Inferior parietal cortex (tissue), 1 donor: ENCODE measurements around the gene SV2B.

Experiments
- DNase-seq: peaks from one replicate; pipeline ENCODE4 v3.0.0-alpha.2; 2016; ENCODE audit errors: extremely low spot score

Gene SV2B

DNA sequence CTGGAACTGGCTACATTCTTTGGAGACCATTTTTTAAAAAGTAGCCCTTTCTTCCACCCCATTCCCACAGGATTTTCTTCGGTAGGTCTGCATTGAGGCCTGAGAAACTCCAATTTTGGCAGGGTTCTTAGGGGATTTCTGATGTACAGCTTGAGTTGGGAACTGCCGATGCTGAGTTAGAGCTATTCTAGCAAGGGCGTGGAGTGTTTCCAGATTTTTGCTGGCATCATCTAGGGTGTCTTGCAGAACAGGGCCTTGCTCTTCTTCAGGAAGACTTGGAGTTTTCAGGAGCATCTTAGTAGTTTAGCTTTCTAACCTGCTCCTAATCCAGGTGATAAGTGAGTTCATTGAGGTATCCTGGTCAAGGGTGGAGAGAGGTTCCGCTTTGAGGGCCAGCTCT is 41.0 kb downstream of the SV2B start:
- no peak for DNase-seq

- DNase-seq: no peak
These were observed 42.2 kb downstream of the SV2B start for GRCh38 chr15:91142106-91142744.

- DNase-seq: no peak
These were observed 42.9 kb downstream of the SV2B start for GRCh38 chr15:91142946-91143345.

DNA sequence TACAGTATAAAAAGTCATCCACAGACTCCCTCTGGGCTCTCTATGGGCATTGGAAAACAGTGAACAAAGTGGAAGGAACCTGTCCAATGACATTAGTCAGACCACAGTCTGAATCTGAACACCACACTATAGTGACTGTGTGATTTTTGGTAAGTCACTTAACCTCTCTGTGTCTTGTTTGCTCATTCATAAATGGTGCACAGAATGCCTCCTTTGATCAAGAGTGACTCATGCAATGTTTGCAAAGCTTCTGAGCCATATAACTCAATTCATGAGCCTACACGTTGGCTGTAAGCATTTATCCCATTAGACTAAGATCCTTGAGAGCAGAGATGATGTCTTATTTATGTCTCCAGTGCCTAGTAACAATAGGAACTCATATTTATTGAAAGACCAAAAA is 46.7 kb downstream of the SV2B start:
- DNase-seq: no peak

- DNase-seq: no peak
These were observed 48.2 kb downstream of the SV2B start for GRCh38 chr15:91148243-91148642.

DNA sequence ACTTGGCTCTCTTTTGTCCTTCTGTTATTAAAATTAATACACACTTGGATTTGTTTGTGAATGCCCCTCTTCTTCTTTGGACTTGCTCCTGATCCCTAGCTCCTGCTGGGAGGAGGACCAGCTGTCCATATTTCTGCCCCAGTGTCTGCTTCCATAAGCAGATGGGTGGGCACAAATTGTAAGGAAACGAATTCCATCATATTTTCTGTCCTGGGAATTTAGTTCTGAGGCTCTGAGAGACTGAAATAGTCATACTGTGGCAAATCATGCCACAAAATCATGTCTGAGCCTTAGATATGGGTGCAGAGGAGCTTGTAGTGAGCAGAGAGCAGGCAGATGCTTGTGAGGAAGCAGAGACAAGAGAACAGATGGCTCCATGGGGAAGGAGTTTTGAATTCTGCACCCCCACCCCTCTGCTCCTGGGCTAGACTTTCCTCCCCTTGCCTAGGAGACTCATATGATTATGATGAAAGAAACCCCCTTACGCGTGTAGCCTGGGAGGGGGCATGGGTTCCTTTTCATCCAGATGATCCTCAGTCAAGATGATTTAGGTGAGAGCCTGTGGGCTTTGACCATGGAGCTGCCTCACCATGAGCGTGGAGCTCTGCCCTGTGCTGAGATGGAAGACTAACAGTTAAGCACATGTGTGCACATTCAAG is 50.6 kb downstream of the SV2B start:
- DNase-seq: no peak

DNA sequence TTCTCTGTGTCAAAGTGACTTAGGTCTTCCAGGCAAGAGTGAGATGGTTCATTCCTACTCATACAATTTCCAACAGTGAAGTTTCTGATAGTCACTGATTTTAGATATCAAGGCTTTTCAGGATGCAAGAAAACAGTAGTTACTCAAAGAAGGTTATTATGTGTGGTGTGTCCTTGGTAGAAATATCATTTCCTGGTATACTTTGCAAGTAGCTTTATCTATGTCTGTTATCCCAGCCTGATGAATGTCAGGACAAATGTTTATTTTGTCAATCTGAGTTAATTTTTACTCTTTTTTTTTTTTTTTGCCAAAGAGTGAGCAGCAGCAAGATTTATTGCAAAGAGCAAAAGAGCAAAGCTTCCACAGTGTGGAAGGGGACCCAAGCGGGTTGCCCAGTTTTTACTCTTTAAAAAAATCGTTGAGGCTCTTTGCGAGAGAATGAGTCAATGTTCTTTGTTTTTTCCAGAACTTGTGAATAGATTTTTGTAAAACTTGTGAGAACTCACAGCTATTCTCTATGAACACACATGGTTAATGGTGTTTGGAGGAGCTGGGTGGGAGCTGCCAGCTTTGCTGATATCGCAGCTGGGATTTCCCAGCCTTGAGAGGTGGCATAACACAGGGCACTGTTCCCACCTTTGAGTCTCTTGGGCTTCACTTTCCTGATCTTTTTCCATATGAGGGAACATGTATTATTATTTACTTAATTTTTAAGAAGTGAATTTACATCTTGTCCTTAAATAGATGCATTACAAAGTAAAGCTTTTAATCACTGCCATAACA is 51.9 kb downstream of the SV2B start:
- DNase-seq: no peak

DNA sequence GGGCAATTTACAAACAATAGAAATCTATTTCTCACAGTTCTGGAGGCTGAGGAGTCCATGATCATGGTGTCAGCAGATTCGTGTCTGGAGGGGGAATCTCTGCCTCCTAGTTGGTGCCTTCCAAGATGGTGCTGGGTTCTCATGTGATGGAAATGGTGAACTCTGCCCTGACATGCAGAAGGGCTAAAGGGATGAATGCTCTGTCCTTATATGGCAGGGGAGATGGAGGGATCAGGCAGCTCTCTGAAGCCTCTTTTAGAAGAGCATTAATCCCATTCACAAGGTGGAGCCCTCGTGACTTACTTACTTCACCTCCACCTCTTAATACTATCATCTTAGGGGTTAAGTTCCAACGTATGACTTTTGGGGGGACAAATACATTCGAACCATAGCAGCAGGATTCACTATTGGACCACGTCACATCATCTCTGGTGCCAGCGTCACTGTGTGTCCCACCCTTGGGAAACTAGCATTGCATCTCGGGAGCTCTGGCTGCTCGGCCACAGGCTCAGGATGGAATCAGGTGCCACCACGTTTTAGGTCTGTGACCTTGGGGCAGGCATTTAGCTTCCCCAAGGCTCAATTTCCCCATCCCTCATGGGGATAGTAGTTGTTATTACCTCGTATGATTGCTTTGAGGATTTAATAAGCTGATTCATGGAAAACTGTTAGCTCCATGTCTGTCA is 53.0 kb downstream of the SV2B start:
- DNase-seq: no peak

- no peak for DNase-seq
These were observed 53.9 kb downstream of the SV2B start for GRCh38 chr15:91153954-91154353.

GRCh38 chr15:91156175-91156726 is 56.2 kb downstream of the SV2B start:
- DNase-seq: no peak

DNA sequence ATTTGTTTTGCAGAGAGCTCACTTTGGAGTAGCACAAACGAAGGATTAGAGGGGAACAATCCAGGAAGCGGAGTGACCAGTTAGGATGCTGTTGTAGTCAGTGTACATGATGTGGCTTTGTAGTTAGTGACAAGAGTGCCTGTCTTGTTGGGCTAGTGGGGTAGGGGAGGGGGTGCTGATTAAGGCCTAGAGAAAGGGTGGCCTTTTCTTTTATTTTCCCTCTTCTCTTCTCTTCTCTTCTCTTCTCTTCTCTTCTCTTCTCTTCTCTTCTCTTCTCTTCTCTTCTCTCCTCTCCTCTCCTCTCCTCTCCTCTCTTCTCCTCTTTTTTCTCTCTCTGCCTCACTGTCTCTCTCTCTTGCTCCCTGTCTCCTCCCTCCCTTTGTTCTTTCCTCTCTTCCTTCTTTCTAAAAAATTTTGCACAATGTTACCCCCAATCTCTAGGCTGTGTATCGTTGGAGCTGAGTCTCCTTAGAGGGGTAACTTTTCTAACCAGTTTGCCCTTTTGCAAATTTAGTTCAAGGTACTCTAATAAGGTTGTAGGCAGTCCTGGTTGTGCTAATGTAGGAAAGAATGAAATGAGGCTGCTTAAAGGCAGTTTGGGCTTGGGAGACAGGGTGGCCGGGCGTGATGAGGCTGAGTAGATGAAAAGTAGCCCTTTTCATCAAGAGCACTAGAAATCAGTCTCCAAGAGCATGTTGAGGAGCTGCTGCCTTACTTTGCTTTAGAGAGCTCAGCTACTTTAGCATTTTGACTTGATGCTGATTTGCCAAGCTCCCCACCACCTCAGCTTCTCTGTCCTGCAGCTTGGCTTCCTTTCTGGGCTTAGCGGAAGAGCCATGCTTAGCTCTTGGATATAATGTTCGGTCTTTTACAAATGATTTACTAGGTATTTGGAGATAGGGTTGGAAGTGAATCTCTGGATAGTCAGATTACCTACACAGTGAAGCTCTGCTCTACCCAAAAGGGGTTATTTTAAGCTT is 58.6 kb downstream of the SV2B start:
- no peak for DNase-seq

- DNase-seq: no peak
These were observed 65.8 kb downstream of the SV2B start for GRCh38 chr15:91165850-91166249.

DNA sequence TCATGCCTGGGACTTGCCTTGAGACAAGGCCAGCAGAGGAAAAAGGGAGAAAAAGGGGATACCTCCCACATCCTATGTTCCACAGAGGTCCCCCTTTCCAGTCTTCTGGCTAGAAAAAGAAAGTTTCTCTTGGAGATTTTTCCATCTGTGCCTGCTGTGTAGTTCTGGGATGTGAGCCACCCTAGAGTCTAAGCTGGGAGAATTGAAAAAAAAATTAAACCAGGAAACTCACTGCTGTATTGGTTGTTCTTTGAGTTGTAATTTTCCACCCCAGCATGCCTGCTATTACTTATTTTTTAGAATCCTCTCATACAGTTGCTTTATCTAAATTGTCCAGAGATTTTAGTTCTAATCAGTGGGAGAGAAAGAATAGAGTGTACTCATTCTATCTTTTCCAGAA is 68.4 kb downstream of the SV2B start:
- DNase-seq: no peak

DNA sequence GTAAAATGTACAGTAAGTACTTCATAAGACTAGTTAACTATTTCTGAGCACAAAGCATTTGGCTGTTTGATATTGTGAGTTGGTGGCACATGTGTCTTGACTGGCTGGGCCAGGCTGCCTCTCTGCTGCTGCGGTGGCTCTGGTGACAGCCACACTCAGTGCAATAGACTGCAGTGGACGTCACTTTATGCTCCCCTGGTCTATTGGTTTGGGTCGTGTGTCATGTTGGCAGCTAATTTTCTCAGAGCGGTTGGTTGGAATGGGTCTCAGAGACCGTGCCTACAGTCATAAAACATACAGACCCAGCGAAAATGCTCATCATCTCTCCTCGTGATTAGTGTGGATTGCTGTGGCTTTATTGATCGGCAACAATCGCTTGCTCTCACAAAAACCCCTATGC is 71.3 kb downstream of the SV2B start:
- DNase-seq: no peak

- DNase-seq: no peak
These were observed 82.0 kb downstream of the SV2B start for GRCh38 chr15:91182101-91182500.

- DNase-seq: no peak
These were observed 83.5 kb downstream of the SV2B start for GRCh38 chr15:91183596-91183995.

- no peak for DNase-seq
These were observed 84.4 kb downstream of the SV2B start for GRCh38 chr15:91184441-91184840.

GRCh38 chr15:91186904-91187656 is 87.0 kb downstream of the SV2B start:
- DNase-seq: peak; percentile 54

GRCh38 chr15:91192285-91192684 is 92.2 kb downstream of the SV2B start:
- DNase-seq: no peak

DNA sequence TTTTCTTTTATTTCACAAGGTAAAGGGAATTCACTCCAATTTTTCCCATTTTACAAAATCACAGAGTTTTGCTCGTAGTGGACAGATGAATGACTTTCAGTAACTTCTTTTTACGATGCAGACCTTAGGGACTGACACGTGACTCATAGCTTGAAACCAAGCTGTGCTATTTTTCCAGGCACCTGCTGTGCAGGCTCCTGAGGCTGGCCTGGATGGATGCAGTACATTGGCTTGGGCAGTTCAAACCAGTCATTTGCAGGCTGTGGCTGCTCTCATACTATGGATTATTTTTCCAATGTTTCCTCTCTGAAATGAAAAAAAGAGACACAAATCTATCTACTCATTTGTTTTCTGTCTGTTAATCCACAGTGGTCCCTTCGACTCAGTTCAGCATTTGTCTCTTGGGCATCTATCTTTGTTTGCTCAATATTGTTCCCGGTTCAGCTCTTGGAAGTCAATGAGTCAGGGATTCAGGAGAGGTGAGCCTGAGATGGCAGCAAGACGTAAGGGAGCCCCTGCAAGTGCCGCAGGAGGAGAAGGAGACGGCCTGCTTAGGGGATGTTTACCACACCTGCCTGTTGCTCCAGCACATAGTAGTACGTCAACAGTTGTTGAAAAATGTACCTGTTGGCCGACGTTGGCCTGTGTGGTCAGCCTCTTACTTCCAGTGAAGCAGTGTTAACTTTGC is 92.8 kb downstream of the SV2B start:
- DNase-seq: no peak
